BE2C (cell line): ENCODE results near the gene TCEAL6. TPM values are rescaled to one million over a fixed set of nuclear protein-coding genes. Genes with fewer than 3 reads are reported as not detected.
"Not testable (repeated sequence)": the region's sequence is repeated elsewhere in the genome, so short reads cannot be mapped to it uniquely, and the experiment has no call there.

Source experiments
- DNase-seq: peaks from one replicate; pipeline ENCODE4 v3.0.0-alpha.2; 2020
- H3K27me3 ChIP-seq: fragments of 250-450 bp; sonication (Bioruptor Pico); 2 replicates; pipeline ENCODE4 v1.5.1; 2020; ENCODE audit warnings: mild to moderate bottlenecking
- H3K36me3 ChIP-seq: fragments of 250-450 bp; sonication (Bioruptor Pico); 2 replicates; pipeline ENCODE4 v1.5.1; 2020; ENCODE audit warnings: mild to moderate bottlenecking
- H3K4me1 ChIP-seq: fragments of 250-450 bp; sonication (Bioruptor Pico); 2 replicates; pipeline ENCODE4 v1.5.1; 2020
- H3K4me3 ChIP-seq: 2 replicates; pipeline ENCODE4 v1.5.1; 2011; ENCODE audit warnings: low read depth, low read length
- H3K9me3 ChIP-seq: fragments of 250-450 bp; sonication (Bioruptor Pico); 2 replicates; pipeline ENCODE4 v1.5.1; 2020
- polyA plus RNA-seq: library from polyadenylated mRNA; unstranded; fragments of >200 nt; gene quantifications from one replicate; pipeline ENCODE4 v1.2.1, GENCODE V29; 2012; ENCODE audit warnings: low read depth, missing spikeins; ENCODE audit not compliant: insufficient read length, insufficient read depth
- TF ChIP-seq, protein P1 (sequence below): IDR thresholded peaks from 2 replicates; pipeline ENCODE4 v1.5.1; 2012; ENCODE audit warnings: mild to moderate bottlenecking, low read depth, low read length

TCEAL6 gene
- polyA plus RNA-seq = not detected

GRCh38 chrX:102142274-102142673 lies at the start of gene TCEAL6:
Gene TCEAL6 (minus strand): TSS chrX:102142481.
- H3K9me3 ChIP-seq, DNase-seq, H3K4me1 ChIP-seq, H3K4me3 ChIP-seq, H3K36me3 ChIP-seq, H3K27me3 ChIP-seq: not testable (repeated sequence)

- no peaks in the 10 kb centered on the region for H3K9me3 ChIP-seq
- no peak overlapping the region for H3K4me3 ChIP-seq
- DNase-seq = no peak
- H3K27me3 ChIP-seq = no peaks in the 10 kb centered on the region
- TF ChIP-seq, protein P1, sequence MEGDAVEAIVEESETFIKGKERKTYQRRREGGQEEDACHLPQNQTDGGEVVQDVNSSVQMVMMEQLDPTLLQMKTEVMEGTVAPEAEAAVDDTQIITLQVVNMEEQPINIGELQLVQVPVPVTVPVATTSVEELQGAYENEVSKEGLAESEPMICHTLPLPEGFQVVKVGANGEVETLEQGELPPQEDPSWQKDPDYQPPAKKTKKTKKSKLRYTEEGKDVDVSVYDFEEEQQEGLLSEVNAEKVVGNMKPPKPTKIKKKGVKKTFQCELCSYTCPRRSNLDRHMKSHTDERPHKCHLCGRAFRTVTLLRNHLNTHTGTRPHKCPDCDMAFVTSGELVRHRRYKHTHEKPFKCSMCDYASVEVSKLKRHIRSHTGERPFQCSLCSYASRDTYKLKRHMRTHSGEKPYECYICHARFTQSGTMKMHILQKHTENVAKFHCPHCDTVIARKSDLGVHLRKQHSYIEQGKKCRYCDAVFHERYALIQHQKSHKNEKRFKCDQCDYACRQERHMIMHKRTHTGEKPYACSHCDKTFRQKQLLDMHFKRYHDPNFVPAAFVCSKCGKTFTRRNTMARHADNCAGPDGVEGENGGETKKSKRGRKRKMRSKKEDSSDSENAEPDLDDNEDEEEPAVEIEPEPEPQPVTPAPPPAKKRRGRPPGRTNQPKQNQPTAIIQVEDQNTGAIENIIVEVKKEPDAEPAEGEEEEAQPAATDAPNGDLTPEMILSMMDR = no peak
- no peaks in the 10 kb centered on the region for H3K4me1 ChIP-seq
- H3K36me3 ChIP-seq = no peaks in the 10 kb centered on the region
Measured at GRCh38 chrX:102185967-102186720, 43.9 kb upstream of the TCEAL6 start.

- H3K9me3 ChIP-seq = no peaks in the 10 kb centered on the region
- peak within 1 kb of the TSS; percentile 20; the same call in 1 of the 2 replicates for H3K4me3 ChIP-seq
- H3K4me1 ChIP-seq = no peaks in the 10 kb centered on the region
- no peaks in the 10 kb centered on the region for H3K27me3 ChIP-seq
- peak; percentile 21 for DNase-seq
- TF ChIP-seq, protein P1 = no peak
- no peaks in the 10 kb centered on the region for H3K36me3 ChIP-seq
Measured at GRCh38 chrX:102155806-102156179, 13.5 kb upstream of the TCEAL6 start, which contains the start of gene BEX5. Gene BEX5 (minus strand): TSS chrX:102155977. CDS start chrX:102154265, 1,712 bp downstream.

GRCh38 chrX:102154900-102155805 lies 12.9 kb upstream of the TCEAL6 start:
- DNase-seq = no peak
- Histone ChIP-seq H3K36me3 (no peaks in the 10 kb centered on the region), H3K27me3 (no peaks in the 10 kb centered on the region), H3K9me3 (no peaks in the 10 kb centered on the region), H3K4me1 (no peaks in the 10 kb centered on the region), H3K4me3 (peak overlapping the region; percentile 20; the same call in 1 of the 2 replicates)
- TF ChIP-seq, protein P1 = no peak

- no peaks in the 10 kb centered on the region for H3K36me3 ChIP-seq
- H3K4me1 ChIP-seq = no peaks in the 10 kb centered on the region
- H3K27me3 ChIP-seq = no peaks in the 10 kb centered on the region
- no peaks in the 10 kb centered on the region for H3K9me3 ChIP-seq
- no peak for DNase-seq
- TF ChIP-seq, protein P1 = peak; percentile 34
- H3K4me3 ChIP-seq = no peak overlapping the region
Measured at GRCh38 chrX:102154218-102154860, 12.1 kb upstream of the TCEAL6 start.

- H3K9me3 ChIP-seq, H3K4me3 ChIP-seq, H3K36me3 ChIP-seq, H3K4me1 ChIP-seq, H3K27me3 ChIP-seq, DNase-seq: not testable (repeated sequence)
Measured at GRCh38 chrX:102141631-102142030, 650 bp downstream of the TCEAL6 start.

DNA sequence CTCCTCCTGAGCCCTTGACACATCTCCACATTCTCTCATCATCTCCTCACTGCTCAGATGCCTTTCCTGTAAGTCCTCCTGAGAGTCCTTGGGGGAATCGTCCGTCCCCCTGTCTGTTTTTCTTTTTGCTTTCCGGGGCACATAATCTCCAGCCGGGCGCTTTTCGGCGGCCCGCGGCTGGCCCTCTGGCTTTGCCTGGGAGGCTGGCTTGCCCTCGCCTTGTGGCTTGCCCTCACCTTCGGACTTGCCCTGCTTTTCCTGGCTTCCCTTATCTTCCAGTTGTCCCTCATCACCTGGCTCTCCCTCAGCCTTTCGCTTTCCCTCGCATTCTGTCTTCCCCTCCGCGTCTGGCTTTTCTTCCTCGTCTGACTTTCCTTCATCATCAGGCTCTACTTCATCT lies 1.4 kb downstream of the TCEAL6 start:
- not testable (repeated sequence) for H3K4me1 ChIP-seq, H3K36me3 ChIP-seq, H3K9me3 ChIP-seq, DNase-seq, H3K4me3 ChIP-seq, H3K27me3 ChIP-seq
